COLO668 (cell line): Measurements from ENCODE around the gene ZC3HAV1L.
"Not testable (repeated sequence)": the region's sequence is repeated elsewhere in the genome, so short reads cannot be mapped to it uniquely, and the experiment has no call there.

Experiments
- DNase-seq: peaks from one replicate; lab custom pipeline; 2025; ENCODE audit not compliant: unreplicated experiment; lab: John Stamatoyannopoulos, UW

Gene ZC3HAV1L

GRCh38 chr7:139022286-139022685 is 13.6 kb downstream of the ZC3HAV1L start:
- DNase-seq: no peak

GRCh38 chr7:139018910-139019309 is 16.9 kb downstream of the ZC3HAV1L start:
- no peak for DNase-seq

- DNase-seq: peak; percentile 65
Measured at GRCh38 chr7:139016931-139017511, 18.8 kb downstream of the ZC3HAV1L start.

GRCh38 chr7:139011373-139011772 is 24.5 kb downstream of the ZC3HAV1L start:
- no peak for DNase-seq

GRCh38 chr7:139004321-139005090 is 31.3 kb downstream of the ZC3HAV1L start:
- no peak for DNase-seq

- DNase-seq: no peak
Measured at GRCh38 chr7:138999414-138999813, 36.4 kb downstream of the ZC3HAV1L start.

GRCh38 chr7:138992052-138992531 is 43.8 kb downstream of the ZC3HAV1L start:
- no peak for DNase-seq

GRCh38 chr7:138987686-138988085 is 48.2 kb downstream of the ZC3HAV1L start:
- no peak for DNase-seq

GRCh38 chr7:138982204-138982623 is 53.6 kb downstream of the ZC3HAV1L start:
- no peak for DNase-seq

GRCh38 chr7:138981332-138982203 is 54.3 kb downstream of the ZC3HAV1L start, which contains the start of gene KIAA1549:
Gene KIAA1549, minus strand, starts transcription at chr7:138981389. Its CDS starts 120 bp downstream, at chr7:138981269.
- DNase-seq: peak; percentile 89

GRCh38 chr7:138980563-138981291 is 55.1 kb downstream of the ZC3HAV1L start:
- DNase-seq: peak; percentile 89

- no peak for DNase-seq
Measured at GRCh38 chr7:138979988-138980562, 55.8 kb downstream of the ZC3HAV1L start.

- DNase-seq: no peak
Measured at GRCh38 chr7:138979226-138979979, 56.4 kb downstream of the ZC3HAV1L start.

- no peak for DNase-seq
Measured at GRCh38 chr7:138978541-138979184, 57.2 kb downstream of the ZC3HAV1L start.

GRCh38 chr7:138976161-138976560 is 59.7 kb downstream of the ZC3HAV1L start:
- DNase-seq: not testable (repeated sequence)
